COLO668 (cell line): ENCODE results near the gene SEMA3A.
"Not testable (repeated sequence)": the region's sequence is repeated elsewhere in the genome, so short reads cannot be mapped to it uniquely, and the experiment has no call there.

Experiments
- DNase-seq: peaks from one replicate; lab custom pipeline; 2025; ENCODE audit not compliant: unreplicated experiment; lab: John Stamatoyannopoulos, UW

The SEMA3A gene

GRCh38 chr7:84157171-84157570 is 37.4 kb downstream of the SEMA3A start:
- no peak for DNase-seq

DNA sequence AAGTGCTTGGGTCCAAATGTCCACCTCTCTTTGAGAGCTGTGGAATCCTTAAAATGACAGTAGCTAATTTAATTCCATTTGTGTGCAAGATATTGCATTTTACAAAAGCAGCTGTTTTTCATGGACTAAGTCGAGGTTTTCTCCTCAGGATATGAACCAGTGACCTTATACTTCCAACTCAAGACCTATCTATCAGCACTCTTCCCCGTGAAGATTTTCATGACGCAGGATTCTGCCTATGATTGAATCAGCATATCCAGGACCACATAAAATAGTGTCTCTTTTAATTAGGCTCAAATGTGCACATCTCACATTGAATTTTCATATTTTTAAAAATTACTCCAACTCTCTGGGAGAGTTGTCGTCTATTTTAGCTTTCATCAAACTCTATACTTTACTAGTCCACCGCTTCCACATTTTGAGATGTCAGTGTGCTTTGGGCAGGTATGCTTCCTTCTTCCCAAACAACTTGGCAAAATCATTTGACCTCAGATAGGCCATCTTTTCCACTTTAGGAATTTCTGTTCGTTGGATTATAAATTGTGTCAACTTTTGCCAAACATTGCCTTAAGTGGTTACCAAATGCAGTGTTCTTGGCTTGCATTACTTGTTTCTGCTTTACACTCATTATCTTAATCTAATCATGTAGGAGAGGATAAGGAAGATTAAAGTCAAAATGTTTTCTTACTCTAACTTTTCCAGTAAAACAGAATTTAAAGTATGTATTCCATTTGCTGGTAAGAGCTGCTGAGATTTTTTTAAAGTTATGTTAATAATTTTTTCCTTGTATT is 39.4 kb downstream of the SEMA3A start:
- no peak for DNase-seq

- DNase-seq: no peak
Measured at GRCh38 chr7:84152995-84153394, 41.6 kb downstream of the SEMA3A start.

GRCh38 chr7:84150370-84150769 is 44.2 kb downstream of the SEMA3A start:
- DNase-seq: not testable (repeated sequence)

DNA sequence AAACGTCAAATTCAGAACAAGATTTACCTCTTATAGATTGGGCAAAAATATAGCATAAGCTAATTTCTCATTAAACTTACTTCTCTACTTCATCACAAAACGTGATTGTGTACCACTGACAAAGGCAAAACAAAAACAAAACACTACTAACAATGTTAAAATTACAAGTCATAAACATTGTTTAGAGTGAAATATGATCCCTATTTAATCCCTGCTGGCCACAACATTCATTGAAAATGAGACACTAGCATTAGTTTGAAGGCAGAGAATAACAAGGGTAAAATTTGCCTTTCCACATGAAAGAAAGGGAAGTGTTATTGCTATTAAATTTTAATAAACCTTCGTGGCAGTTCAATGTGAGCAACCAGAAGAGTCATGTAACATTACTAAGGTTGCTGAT is 45.0 kb downstream of the SEMA3A start:
- DNase-seq: no peak

- no peak for DNase-seq
Measured at GRCh38 chr7:84145892-84146291, 48.7 kb downstream of the SEMA3A start.

DNA sequence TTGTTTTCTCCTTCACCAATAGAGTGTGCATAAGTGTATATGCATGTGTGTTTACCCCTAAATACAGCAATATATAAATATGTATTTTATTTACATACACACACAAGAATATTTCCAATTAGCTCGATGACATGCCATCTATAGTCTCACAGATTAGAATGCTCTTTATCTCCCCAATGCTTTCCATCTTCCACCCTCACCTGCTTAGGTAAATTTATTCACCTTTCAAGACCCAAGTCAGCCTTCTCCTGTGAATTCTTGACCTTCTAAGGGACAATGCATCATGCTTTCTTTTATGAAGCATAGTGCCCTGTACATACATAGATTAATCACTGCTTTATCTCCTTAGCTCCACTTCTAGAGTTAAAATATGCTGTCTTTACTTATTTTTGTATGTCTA is 49.7 kb downstream of the SEMA3A start:
- DNase-seq: no peak

DNA sequence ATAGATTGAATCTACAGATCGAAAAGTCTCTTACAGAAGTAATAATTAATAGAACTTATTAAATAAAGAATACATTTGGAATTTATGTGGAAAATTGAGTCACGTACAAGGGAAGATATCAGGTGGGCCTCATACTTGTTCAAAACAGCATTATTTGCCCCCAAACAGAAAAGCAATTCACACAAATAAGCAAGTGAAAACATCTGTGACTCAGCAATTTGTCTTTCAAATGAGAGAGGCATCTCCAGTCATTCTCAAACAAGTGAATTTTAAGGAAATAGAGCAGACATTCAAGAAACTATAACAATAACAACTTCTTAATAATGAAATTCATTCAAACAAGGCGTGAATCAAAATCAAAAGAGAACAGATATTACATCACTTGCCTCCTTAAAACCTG is 50.1 kb downstream of the SEMA3A start:
- DNase-seq: no peak

- no peak for DNase-seq
Measured at GRCh38 chr7:84142726-84143125, 51.9 kb downstream of the SEMA3A start.

DNA sequence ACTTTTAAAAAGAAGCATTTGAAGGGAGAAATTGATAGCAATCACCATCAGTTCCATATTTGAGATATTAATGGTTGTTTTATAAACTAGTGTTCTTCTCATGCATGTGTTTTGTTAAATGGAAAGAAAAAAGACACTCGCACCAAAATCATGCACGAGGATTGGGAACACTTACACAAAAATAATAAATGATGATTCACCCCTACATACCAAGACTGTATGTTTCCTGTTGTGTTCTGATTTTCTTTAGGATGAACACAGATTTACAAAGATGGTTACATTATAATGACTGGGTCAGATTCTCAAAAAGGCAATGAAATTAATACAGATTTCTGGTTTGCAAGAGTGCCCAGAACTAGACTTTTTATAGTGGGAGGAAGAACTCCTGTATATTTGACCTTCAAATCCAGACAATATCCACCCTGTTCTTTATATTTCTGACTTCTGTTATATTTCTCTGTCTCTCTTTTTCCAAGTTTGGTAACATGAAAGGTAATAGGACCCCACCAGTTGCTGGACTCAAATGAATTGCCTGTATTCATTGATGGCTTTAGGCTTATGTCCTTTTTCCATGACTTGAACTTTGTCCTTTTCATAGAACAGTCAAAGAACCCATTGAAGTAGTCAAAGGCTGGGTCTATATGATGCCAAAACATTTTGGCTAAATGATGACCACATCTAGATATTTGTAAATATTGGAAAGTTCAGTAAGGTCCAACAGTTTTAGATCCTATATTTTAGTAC is 54.4 kb downstream of the SEMA3A start:
- DNase-seq: no peak

- no peak for DNase-seq
Measured at GRCh38 chr7:84138411-84138810, 56.2 kb downstream of the SEMA3A start.

GRCh38 chr7:84137812-84138211 is 56.8 kb downstream of the SEMA3A start:
- DNase-seq: no peak

- no peak for DNase-seq
Measured at GRCh38 chr7:84136809-84137208, 57.8 kb downstream of the SEMA3A start.

GRCh38 chr7:84136336-84136735 is 58.3 kb downstream of the SEMA3A start:
- DNase-seq: no peak

DNA sequence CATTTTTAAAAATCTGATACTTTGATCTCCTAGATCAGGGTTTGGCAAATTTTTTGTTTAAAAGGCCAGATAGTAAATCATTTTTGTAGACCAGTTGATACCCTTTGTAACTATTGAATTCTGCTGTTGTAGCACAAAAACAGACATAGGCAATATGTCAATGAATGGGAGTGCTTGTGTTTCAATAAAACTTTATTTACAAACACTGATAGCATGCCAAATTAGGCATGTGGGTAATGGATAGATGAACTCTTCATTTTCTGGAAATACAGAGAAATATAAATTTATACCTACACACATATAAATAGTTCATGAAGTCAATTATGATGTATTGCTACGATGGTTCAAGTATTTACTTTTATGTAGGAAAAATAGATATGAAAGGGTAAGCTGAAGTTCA is 60.4 kb downstream of the SEMA3A start:
- no peak for DNase-seq

DNA sequence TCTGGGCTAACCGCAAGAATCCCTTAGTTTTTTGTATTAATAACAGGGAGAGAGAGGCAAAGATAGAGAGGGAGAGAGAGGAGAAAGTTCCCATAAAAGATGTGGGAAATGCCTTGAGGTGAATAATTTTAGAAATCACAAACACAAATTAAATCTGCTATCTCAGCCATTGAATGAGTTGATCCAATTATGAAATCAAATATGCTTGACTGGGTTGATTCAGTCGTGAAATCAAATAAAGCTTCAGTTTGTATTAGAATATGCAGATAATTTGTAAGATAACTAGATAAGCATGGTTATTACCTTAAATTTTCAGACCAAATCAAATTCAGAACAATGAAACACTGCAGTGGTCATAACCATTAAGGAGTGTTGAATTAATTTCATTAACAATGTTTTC is 68.9 kb downstream of the SEMA3A start:
- DNase-seq: no peak

DNA sequence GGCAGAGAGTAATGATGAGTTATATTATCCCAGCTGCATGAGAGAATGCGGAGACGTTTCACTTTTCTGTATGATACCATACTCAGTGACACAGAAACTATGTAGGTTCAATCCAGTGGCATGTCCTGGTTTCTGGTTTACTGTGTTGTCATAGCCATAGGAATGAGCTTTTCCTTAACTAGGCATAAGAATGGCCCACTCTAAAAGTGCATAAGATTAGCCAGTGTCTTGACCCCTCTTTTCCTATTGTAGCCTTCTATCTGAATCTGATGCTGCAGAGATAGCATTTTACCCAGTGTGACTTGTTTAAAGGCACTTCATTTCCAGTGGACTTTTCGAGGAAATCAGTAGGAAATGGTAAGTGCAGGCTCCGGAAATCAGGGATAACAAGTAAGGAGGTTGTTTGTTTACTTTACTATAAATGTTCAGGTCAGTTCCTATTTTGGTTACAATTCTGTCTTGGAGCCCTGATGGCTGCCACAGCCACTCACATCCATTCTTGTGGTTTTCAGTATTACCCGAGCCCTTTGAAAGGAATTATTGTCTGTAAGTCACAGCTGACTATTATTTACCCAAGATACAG is 70.5 kb downstream of the SEMA3A start:
- DNase-seq: no peak

DNA sequence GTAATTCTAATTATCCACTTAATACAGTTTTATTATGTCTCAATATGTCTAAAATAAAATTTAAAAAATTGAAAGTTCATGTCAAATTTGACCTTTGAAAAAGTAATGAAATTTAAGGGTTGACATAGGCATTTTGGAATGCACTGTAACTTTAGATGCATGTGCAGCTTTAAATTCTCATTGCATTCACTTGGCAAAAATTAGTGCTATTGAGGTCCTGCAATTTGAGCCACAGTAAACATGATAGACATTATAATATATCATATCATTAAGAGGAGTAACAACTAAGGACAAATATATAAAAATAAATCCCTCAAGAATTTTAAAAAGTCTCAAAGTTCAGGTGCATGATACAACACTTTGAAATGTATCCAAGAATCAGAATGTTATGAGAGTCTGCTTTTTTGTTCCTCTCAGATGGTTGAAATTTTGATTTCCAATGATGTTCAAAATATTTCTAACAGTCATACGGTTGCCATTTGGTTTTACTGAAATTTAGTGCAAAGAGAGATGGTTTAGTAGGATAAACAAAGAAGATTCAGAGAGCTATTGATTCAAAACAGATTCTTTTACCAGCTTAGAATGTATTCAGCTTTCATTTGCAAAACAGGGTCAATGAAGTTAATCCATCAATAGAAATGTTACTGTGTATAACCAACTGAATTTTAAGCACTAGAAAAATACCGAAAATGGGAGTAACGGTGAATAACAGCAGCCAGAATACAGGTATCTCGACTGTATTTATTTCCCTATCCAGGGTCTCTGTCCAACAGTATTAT is 71.8 kb downstream of the SEMA3A start:
- no peak for DNase-seq

DNA sequence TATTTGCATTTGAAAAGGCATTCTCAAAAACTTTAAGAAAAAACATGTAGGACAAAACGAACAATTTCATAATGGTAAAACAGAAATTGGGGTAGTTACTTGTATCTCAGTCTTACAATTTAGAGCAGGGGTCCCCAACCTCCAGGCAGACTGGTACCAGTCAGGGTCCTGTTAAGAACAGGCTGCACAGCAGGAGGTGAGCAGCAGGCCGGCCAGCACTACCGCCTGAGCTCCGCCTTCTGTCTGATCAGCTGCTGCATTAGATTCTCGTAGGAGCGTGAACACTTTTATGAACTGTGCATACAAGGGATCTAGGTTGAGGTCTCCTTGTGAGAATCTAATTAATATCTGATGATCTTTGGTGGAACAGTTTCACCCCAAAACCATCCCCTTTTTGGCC is 77.3 kb downstream of the SEMA3A start:
- no peak for DNase-seq

DNA sequence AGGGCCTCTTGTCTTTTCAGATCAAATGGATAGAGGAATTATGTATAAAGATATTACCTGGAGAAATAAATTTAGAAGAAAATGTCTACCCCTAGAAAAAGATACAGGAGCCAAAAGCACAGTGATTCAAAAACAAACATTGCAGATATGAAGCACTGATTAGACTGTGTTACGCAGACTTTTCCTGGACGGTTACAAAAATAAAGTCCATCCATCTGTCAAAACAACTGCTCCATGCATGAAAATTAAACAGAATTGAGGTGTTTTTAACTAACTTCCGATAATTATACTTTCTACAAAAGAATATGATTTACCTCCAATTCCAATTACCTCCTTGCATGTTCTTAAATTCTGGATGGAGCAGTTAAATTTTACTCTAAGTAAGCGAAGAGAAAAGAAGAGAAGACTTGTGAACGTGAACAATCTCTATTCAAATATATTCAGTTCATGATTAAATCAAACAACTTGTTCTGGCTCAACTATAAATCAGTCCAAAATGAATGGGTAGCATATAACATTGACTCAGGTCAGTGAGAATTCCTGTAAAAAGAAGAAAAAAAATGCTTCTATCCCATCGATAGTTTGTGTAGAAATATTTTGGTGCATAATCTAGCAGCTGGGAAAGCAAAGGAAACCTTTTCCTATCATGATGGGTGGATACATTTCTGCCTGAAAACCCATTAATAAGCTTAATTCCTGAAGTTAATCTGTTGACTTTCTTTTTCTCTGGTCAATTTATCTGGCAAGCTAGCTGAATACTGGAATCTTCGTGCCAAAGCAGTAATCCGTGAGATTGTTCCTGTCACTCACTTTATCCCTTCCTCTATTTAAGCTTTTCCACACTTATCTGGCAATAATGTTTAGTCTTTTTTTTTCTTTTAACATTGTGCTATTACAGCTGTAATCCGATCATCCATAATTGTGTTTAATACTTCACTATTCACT is 80.4 kb downstream of the SEMA3A start:
- no peak for DNase-seq
